Measurements from ENCODE around the gene NCAN. TPM values are rescaled to one million over a fixed set of nuclear protein-coding genes. Genes with fewer than 3 reads are reported as not detected.
A peak's percentile ranks its signal among the peaks of the same experiment; 100 is the strongest.

The NCAN gene
- total and polyA plus RNA-seq, 7 donors, result 0.03 TPM; not detected in 6

DNA sequence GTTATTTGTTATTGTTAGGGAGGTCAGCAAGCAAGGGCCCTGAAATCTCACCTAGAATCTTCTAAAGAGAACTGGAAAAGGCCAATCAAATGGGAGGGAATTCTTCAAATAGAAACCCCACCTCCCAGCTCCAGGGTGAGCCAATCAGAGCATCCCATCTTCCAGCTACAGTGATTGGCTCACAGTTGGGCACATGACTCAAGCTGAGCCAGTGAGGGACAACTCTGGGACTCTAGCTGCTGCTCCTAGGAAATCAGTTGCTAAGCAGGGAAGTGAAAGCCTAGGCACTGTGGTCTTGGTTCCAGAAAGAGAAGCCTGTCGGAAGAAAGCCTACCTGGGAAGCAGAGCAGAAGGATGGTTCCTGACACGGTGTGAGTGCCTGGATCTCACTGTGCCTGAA is 48.0 kb downstream of the NCAN start:
- Histone ChIP-seq H3K27ac (no peak overlapping the region), H3K4me1 (no peaks in the 10 kb centered on the region), H3K9me3 (peaks cover 5% of the 10 kb centered on the region), H3K27me3 (ENCODE audit: insufficient read depth in 3 of 3, low read length in 2 of 3) (peaks cover 0 to 82% (median 38%) of the 10 kb centered on the region in 3 donors), H3K4me3 (no peak overlapping the region), H3K36me3 (ENCODE audit: insufficient read depth in 1 of 2, low read depth in 1 of 2) (no peaks in the 10 kb centered on the region)
- ATAC-seq, result no peak
- TF ChIP-seq, protein P1, sequence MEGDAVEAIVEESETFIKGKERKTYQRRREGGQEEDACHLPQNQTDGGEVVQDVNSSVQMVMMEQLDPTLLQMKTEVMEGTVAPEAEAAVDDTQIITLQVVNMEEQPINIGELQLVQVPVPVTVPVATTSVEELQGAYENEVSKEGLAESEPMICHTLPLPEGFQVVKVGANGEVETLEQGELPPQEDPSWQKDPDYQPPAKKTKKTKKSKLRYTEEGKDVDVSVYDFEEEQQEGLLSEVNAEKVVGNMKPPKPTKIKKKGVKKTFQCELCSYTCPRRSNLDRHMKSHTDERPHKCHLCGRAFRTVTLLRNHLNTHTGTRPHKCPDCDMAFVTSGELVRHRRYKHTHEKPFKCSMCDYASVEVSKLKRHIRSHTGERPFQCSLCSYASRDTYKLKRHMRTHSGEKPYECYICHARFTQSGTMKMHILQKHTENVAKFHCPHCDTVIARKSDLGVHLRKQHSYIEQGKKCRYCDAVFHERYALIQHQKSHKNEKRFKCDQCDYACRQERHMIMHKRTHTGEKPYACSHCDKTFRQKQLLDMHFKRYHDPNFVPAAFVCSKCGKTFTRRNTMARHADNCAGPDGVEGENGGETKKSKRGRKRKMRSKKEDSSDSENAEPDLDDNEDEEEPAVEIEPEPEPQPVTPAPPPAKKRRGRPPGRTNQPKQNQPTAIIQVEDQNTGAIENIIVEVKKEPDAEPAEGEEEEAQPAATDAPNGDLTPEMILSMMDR (IDR thresholded peaks at IDR 0.05), result no peak
- no peak for DNase-seq
- 61 to 91% (median 74%) methylated on average over 2 of the region's 2 CpGs for WGBS, 3 donors
- intact Hi-C loops (cut with DNase I), result no loop called here

DNA sequence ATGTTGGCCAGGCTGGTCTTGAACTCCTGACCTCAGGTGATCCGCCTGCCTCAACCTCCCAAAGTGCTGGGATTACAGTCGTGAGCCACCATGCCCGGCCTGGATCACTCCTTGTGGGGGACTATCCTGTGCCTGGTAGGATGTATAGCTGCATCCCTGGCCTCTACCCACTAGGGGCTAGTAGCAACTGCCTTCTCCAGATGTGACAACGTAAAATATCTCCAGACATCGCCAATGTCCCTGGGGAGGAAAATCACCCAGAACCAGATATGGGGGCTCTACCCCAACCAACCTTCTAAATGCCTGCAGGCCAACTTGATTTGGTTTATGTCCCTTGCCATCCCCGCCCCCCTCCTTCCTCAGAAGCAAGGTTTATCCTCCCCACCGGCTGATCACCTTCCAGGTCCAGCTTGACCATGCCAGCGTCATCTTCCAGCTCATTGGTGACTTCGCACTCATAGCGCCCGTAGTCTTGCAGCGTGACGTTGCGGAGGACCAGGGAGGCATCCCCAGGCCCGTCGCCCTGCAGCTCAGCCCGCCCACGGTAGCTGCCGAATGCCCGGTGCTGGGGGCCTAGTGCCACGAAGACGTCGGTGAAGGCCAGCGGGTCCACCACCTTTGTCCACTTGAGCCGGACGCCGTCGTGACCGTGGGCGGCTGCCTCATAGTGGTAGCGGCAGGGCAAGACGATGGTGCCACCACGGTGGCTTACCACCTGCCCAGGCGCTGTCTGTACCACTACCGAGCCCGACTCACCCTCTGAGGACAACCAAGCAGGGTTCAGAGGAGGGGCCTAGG is 48.9 kb downstream of the NCAN start:
- peaks cover 5% of the 10 kb centered on the region for H3K9me3 ChIP-seq
- intact Hi-C loops (cut with DNase I), result no loop called here
- H3K4me3 ChIP-seq, result no peak overlapping the region
- no peak overlapping the region for H3K27ac ChIP-seq
- no peaks in the 10 kb centered on the region for H3K36me3 ChIP-seq (ENCODE audit: insufficient read depth in 1 of 2, low read depth in 1 of 2)
- DNase-seq, result no peak
- ATAC-seq, result no peak
- WGBS, 3 donors, result 52 to 59% (median 58%) methylated on average over 35 to 36 of the region's 36 CpGs
- H3K27me3 ChIP-seq (ENCODE audit: insufficient read depth in 3 of 3, low read length in 2 of 3), result peaks cover 0 to 74% (median 37%) of the 10 kb centered on the region in 3 donors
- TF ChIP-seq, protein P1 (IDR thresholded peaks at IDR 0.05), result no peak
- H3K4me1 ChIP-seq, result no peaks in the 10 kb centered on the region

- no peak for DNase-seq
- WGBS, 3 donors, result 1 to 2% (median 2%) methylated on average over 37 to 52 of the region's 52 CpGs
- ATAC-seq, result no peak
- Histone ChIP-seq H3K4me1 (no peaks in the 10 kb centered on the region), H3K36me3 (ENCODE audit: insufficient read depth in 1 of 2, low read depth in 1 of 2) (no peaks in the 10 kb centered on the region), H3K9me3 (peaks cover 5% of the 10 kb centered on the region), H3K4me3 (peak overlapping the region; percentile 30), H3K27me3 (ENCODE audit: insufficient read depth in 3 of 3, low read length in 2 of 3) (peaks cover 0 to 67% (median 33%) of the 10 kb centered on the region in 3 donors), H3K27ac (no peak overlapping the region)
- TF ChIP-seq, protein P1 (IDR thresholded peaks at IDR 0.05), result no peak
- intact Hi-C loops (cut with DNase I), result no loop called here
Observed at GRCh38 chr19:19261350-19262189, 49.8 kb downstream of the NCAN start.

GRCh38 chr19:19262190-19263057 is 50.7 kb downstream of the NCAN start:
- Histone ChIP-seq H3K4me3 (no peak overlapping the region), H3K9me3 (peaks cover 5% of the 10 kb centered on the region), H3K4me1 (no peaks in the 10 kb centered on the region), H3K27me3 (ENCODE audit: insufficient read depth in 3 of 3, low read length in 2 of 3) (peaks cover 0 to 59% (median 33%) of the 10 kb centered on the region in 3 donors), H3K36me3 (ENCODE audit: insufficient read depth in 1 of 2, low read depth in 1 of 2) (no peaks in the 10 kb centered on the region), H3K27ac (no peak overlapping the region)
- intact Hi-C loops (cut with DNase I), result no loop called here
- DNase-seq (no peak), ATAC-seq (no peak)
- TF ChIP-seq, protein P1 (IDR thresholded peaks at IDR 0.05), result no peak
- 6 to 7% (median 6%) methylated on average over 18 to 31 of the region's 31 CpGs for WGBS, 3 donors
